ENCODE measurements around the gene APOL4. TPM values are rescaled to one million over a fixed set of nuclear protein-coding genes. Genes with fewer than 3 reads are reported as not detected.
A peak's percentile ranks its signal among the peaks of the same experiment; 100 is the strongest.

The APOL4 gene
- total and polyA plus RNA-seq, 4 donors: 5.9 to 15.9 (median 9.1) TPM

DNA sequence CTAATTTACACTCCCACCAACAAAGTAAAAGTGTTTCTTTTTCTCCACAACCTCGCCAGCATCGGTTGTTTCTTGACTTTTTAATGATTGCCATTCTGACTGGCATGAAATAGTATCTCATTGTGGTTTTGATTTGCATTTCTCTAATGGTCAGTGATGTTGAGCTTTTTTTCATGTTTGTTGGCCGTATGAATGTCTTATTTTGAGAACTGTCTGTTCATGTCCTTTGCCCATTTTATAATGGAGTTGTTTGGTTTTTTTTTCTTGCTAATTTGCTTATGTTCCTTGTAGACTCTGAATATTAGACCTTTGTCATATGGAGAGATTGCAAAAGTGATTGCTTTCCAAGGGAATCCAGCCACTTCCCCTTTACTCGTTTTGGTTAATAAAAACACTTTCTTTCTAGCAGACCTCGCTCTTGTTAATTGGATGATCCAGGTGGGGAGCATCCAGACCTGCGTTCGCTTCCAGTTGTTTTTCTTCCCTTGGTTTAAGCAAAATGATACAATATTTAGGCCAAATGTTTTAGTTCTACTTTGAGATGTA, 17.1 kb upstream of the APOL4 start:
- DNase-seq: no peak
- H3K36me3 ChIP-seq (ENCODE audit: control insufficient read depth in 4 of 4, insufficient read depth in 4 of 4, low read length in 4 of 4): no peaks in the 10 kb centered on the region
- H3K9ac ChIP-seq (ENCODE audit: insufficient read depth in 1 of 2, low read length in 2 of 2): no peak overlapping the region
- peaks cover 0 to 3% (median 0%) of the 10 kb centered on the region in 3 donors for H3K27me3 ChIP-seq (ENCODE audit: control insufficient read depth in 3 of 3, insufficient read depth in 3 of 3, low read length in 2 of 3)
- H3K27ac ChIP-seq (ENCODE audit: low read depth in 1 of 2, low read length in 1 of 2): no peak overlapping the region
- H3K4me3 ChIP-seq: no peak overlapping the region
- H3K9me3 ChIP-seq (ENCODE audit: control insufficient read depth in 4 of 4, insufficient read depth in 3 of 4, low read length in 3 of 4): no peaks in the 10 kb centered on the region
- H3K4me1 ChIP-seq (ENCODE audit: control insufficient read depth in 5 of 5, insufficient read depth in 5 of 5, low read length in 5 of 5): peaks cover 0 to 12% (median 3%) of the 10 kb centered on the region in 5 donors
- TF ChIP-seq, protein P1, sequence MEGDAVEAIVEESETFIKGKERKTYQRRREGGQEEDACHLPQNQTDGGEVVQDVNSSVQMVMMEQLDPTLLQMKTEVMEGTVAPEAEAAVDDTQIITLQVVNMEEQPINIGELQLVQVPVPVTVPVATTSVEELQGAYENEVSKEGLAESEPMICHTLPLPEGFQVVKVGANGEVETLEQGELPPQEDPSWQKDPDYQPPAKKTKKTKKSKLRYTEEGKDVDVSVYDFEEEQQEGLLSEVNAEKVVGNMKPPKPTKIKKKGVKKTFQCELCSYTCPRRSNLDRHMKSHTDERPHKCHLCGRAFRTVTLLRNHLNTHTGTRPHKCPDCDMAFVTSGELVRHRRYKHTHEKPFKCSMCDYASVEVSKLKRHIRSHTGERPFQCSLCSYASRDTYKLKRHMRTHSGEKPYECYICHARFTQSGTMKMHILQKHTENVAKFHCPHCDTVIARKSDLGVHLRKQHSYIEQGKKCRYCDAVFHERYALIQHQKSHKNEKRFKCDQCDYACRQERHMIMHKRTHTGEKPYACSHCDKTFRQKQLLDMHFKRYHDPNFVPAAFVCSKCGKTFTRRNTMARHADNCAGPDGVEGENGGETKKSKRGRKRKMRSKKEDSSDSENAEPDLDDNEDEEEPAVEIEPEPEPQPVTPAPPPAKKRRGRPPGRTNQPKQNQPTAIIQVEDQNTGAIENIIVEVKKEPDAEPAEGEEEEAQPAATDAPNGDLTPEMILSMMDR (IDR thresholded peaks at IDR 0.05; ENCODE audit: control extremely low read depth, extremely low read depth): no peak
- 80 to 84% methylated on average over 7 of the region's 7 CpGs for WGBS, 2 donors
- no peak for ATAC-seq (ENCODE audit: insufficient read depth, low FRiP score)

DNA sequence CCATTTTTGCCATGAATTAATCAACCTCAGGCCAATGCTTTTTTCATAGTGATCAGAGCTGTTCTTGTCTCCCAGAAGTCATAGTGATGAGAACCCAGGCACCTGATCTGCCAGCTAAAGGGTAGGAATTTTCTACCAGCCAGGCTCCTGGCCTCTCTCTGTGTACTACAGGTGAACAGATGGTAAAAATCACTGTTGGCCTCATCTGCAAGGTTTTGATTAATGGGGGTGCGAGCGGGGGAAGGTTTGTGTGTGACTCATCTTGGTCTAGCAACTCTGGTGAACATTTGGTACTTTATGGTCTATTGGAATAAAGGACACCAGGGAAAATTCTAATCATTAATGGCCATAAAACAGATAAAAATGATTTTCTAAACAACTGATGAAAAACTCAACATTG, 14.4 kb upstream of the APOL4 start:
- Histone ChIP-seq H3K36me3 (ENCODE audit: control insufficient read depth in 4 of 4, insufficient read depth in 4 of 4, low read length in 4 of 4) (no peaks in the 10 kb centered on the region), H3K27me3 (ENCODE audit: control insufficient read depth in 3 of 3, insufficient read depth in 3 of 3, low read length in 2 of 3) (peaks cover 0 to 3% (median 0%) of the 10 kb centered on the region in 3 donors), H3K9ac (ENCODE audit: insufficient read depth in 1 of 2, low read length in 2 of 2) (no peak overlapping the region), H3K4me1 (ENCODE audit: control insufficient read depth in 5 of 5, insufficient read depth in 5 of 5, low read length in 5 of 5) (peaks cover 0 to 11% (median 2%) of the 10 kb centered on the region in 5 donors), H3K9me3 (ENCODE audit: control insufficient read depth in 4 of 4, insufficient read depth in 3 of 4, low read length in 3 of 4) (no peaks in the 10 kb centered on the region), H3K27ac (ENCODE audit: low read depth in 1 of 2, low read length in 1 of 2) (no peak overlapping the region), H3K4me3 (no peak overlapping the region)
- no peak for DNase-seq
- ATAC-seq (ENCODE audit: insufficient read depth, low FRiP score): no peak
- TF ChIP-seq, protein P1 (IDR thresholded peaks at IDR 0.05; ENCODE audit: control extremely low read depth, extremely low read depth): no peak
- WGBS, 2 donors: 80 to 84% methylated on average over 2 of the region's 2 CpGs

DNA sequence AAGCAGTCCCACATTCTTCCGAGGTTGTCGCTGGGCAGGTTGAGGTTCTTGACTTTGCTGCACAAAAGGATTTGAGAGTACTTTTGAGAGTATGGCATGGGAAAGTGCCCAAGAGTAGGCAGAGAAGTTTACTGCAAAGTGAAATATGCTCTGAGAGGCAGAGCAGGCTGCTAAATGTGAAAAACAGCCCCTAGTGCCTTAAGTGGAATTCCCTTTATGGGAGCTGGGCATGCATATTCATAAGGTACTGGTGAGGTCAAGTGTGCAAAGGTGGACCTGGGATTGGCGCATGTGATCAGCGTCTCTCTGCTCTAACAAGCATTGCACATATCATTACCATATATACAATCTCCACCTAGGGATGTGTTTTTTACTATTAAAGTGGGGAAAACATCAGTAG, 12.0 kb upstream of the APOL4 start:
- Histone ChIP-seq H3K36me3 (ENCODE audit: control insufficient read depth in 4 of 4, insufficient read depth in 4 of 4, low read length in 4 of 4) (no peaks in the 10 kb centered on the region), H3K9ac (ENCODE audit: insufficient read depth in 1 of 2, low read length in 2 of 2) (no peak overlapping the region), H3K27me3 (ENCODE audit: control insufficient read depth in 3 of 3, insufficient read depth in 3 of 3, low read length in 2 of 3) (no peaks in the 10 kb centered on the region), H3K9me3 (ENCODE audit: control insufficient read depth in 4 of 4, insufficient read depth in 3 of 4, low read length in 3 of 4) (no peaks in the 10 kb centered on the region), H3K4me1 (ENCODE audit: control insufficient read depth in 5 of 5, insufficient read depth in 5 of 5, low read length in 5 of 5) (peaks cover 0 to 12% (median 4%) of the 10 kb centered on the region in 5 donors), H3K27ac (ENCODE audit: low read depth in 1 of 2, low read length in 1 of 2) (peak overlapping the region in 1 of 2 donors; percentile 48), H3K4me3 (no peak overlapping the region)
- peak; percentile 34 to 74 (median 52) for DNase-seq
- peak; percentile 11 for ATAC-seq (ENCODE audit: insufficient read depth, low FRiP score)
- 66 to 76% methylated on average over 4 of the region's 4 CpGs for WGBS, 2 donors
- TF ChIP-seq, protein P1 (IDR thresholded peaks at IDR 0.05; ENCODE audit: control extremely low read depth, extremely low read depth): no peak

DNA sequence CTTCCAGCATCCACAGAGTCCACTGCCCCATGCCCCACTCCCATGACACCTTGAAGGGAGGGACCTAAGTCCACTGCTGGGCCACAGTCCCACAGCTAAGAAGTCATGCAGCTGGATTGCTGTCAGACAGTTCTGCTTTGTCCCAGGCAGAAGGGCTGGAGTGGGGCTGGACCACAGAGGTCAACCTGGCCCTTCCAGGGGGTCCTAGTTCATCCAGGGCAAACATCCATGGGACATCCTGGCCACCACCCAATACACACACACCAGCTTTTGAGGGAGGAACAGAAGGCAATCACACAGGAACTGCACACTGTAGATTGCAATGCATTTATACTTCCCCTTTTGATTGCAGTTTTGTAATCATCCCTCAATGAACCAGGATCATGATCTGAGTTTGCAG, 11.3 kb upstream of the APOL4 start:
- H3K27ac ChIP-seq (ENCODE audit: low read depth in 1 of 2, low read length in 1 of 2): peak overlapping the region in 1 of 2 donors; percentile 48
- ATAC-seq (ENCODE audit: insufficient read depth, low FRiP score) (no peak), DNase-seq (no peak)

More for the DNA sequence above, 11.3 kb upstream of the APOL4 start:
- no peaks in the 10 kb centered on the region for H3K27me3 ChIP-seq (ENCODE audit: control insufficient read depth in 3 of 3, insufficient read depth in 3 of 3, low read length in 2 of 3)
- TF ChIP-seq, protein P1 (IDR thresholded peaks at IDR 0.05; ENCODE audit: control extremely low read depth, extremely low read depth): no peak
- H3K4me1 ChIP-seq (ENCODE audit: control insufficient read depth in 5 of 5, insufficient read depth in 5 of 5, low read length in 5 of 5): peaks cover 0 to 12% (median 4%) of the 10 kb centered on the region in 5 donors
- no peak overlapping the region for H3K4me3 ChIP-seq
- no peaks in the 10 kb centered on the region for H3K36me3 ChIP-seq (ENCODE audit: control insufficient read depth in 4 of 4, insufficient read depth in 4 of 4, low read length in 4 of 4)
- H3K9me3 ChIP-seq (ENCODE audit: control insufficient read depth in 4 of 4, insufficient read depth in 3 of 4, low read length in 3 of 4): no peaks in the 10 kb centered on the region
- H3K9ac ChIP-seq (ENCODE audit: insufficient read depth in 1 of 2, low read length in 2 of 2): no peak overlapping the region
